HUDEP-2 (cell line): ENCODE measurements around the gene ACP7.

Experiments used
- DNase-seq, 76 experiments: peaks; one replicate each; lab custom pipeline; 2025; ENCODE audit not compliant: unreplicated experiment in 76 of 76; lab: John Stamatoyannopoulos, UW

Gene ACP7

GRCh38 chr19:39145180-39145953, 61.2 kb downstream of the ACP7 start:
- peak in 13 of 76 experiments; percentile 15 to 57 (median 35) for DNase-seq

- DNase-seq, result no peak
Measured at GRCh38 chr19:39146091-39146490, 61.9 kb downstream of the ACP7 start.

- DNase-seq, result no peak
Measured at GRCh38 chr19:39146686-39147450, 62.7 kb downstream of the ACP7 start.

DNA sequence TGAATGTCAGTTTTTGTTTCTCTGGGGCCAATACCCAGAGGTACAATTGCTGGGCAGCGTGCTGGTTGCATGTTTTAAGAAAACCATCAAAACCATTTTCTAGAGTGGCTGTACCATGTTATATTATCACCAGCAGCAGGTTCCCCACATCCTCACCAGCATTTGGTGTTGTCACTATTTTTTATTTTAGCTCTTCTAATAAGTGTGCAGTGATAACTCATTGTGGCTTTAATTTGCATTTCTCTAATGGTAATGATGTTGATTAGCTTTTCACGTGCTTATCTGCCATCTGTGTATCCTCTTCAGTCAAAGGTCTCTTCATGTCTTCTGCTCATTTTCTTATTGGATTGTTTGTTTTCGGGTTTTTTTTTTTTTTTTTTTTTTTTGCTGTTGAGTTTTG, 63.3 kb downstream of the ACP7 start:
- DNase-seq, result no peak

DNA sequence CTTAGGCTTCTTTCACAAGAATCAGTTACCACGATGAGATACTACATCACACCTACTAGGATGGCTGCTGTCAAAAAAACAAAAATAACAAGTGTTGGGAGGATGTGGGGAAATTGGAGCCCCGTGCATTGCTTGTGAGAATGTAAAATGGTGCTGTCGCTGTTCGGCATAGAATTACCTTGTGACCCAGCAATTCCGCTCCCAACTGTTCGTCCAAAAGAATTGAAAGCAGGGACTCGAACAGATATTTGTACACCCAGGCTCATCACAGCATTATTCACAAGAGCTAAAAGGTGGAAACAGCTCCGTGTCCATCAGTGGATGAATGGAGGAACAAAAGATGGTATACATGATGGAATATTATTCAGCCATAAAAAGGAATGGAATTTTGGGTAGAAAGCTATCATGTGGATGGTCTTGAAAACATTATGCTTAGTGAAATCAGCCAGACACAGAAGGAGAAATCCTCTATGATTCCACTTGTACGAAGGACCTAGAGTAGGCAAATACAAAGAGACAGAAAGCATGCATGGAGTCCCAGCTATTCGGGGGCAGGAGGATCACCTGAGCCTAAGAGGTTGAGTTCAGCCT, 64.9 kb downstream of the ACP7 start:
- DNase-seq, result no peak

- DNase-seq, result peak in 17 of 76 experiments; percentile 17 to 65 (median 33)
Measured at GRCh38 chr19:39150235-39150634, 66.1 kb downstream of the ACP7 start.

GRCh38 chr19:39150807-39151600, 66.8 kb downstream of the ACP7 start:
- DNase-seq, result peak in 66 of 76 experiments; percentile 17 to 76 (median 55)

DNA sequence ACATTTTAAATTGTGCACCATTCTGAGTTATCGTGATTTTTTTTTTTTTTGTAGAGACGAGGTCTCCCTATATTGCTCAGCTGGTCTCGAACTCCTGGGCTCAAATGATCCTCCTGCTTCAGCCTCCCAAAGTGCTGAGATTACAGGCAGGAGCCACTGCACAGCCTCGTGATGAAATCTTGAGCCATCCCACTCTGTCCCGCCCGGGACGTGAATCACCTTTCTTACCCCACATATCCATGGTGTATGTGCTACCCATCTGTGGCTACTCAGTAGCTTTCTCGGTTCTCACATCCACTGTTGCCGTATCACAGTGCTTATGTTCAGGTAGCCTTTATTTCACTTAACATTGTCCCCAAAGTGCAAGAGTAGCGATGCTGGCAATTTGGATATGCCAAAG, 67.9 kb downstream of the ACP7 start:
- DNase-seq, result no peak

DNA sequence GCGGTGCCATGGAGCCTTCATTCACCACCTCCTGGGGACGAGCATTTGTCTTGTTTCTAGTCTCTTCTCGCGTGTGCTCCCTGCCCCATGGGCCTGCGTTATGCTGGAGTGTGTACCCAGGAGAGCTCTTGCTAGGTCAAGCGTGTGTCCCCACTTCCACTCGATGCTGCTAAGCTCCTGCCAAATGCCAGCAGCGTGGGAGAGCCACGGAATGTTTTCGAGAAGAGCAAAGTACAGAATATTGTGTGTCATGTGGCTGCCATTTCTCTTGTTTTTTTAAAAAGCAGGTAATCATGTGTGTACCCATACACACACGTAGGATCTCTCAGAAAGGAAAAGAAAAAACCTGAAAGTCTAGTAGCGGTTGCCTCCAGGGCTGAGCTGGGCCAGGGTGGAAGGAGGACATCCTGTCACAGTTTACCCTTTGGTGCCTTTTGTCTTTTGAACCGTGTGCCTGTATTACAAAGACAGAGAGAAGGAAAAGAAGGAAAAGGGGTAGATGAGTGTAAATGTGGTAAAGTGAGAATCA, 70.0 kb downstream of the ACP7 start:
- no peak for DNase-seq

DNA sequence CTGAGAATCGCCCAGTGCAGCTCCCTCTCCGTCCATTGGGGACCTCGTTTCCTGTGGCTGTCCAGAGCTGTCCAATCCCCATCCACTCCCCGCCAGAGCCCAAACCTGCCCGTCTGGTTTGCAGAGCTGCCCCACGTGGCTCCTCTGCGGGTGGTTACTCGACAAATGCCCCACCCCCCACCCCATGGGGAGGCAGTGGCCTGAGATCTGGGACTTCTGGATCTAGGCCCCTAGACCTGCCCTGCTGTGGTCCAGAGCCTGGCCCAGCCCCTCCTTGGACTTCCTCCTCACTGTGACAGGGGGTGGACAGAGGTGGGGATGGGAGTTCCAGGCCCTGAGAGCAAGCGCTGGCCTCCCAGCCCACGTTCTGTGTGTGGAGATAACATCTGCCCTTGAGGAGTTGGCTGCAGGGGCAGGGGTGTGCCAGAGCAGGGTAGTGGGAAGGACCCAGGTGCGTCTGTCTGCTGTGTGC, 70.5 kb downstream of the ACP7 start:
- DNase-seq, result peak in 71 of 76 experiments; percentile 35 to 94 (median 72)

GRCh38 chr19:39155114-39155700, 71.0 kb downstream of the ACP7 start:
- DNase-seq, result peak in 2 of 76 experiments; percentile 46 to 76

- peak in 3 of 76 experiments; percentile 20 to 62 (median 24) for DNase-seq
Measured at GRCh38 chr19:39155741-39156140, 71.6 kb downstream of the ACP7 start.

DNA sequence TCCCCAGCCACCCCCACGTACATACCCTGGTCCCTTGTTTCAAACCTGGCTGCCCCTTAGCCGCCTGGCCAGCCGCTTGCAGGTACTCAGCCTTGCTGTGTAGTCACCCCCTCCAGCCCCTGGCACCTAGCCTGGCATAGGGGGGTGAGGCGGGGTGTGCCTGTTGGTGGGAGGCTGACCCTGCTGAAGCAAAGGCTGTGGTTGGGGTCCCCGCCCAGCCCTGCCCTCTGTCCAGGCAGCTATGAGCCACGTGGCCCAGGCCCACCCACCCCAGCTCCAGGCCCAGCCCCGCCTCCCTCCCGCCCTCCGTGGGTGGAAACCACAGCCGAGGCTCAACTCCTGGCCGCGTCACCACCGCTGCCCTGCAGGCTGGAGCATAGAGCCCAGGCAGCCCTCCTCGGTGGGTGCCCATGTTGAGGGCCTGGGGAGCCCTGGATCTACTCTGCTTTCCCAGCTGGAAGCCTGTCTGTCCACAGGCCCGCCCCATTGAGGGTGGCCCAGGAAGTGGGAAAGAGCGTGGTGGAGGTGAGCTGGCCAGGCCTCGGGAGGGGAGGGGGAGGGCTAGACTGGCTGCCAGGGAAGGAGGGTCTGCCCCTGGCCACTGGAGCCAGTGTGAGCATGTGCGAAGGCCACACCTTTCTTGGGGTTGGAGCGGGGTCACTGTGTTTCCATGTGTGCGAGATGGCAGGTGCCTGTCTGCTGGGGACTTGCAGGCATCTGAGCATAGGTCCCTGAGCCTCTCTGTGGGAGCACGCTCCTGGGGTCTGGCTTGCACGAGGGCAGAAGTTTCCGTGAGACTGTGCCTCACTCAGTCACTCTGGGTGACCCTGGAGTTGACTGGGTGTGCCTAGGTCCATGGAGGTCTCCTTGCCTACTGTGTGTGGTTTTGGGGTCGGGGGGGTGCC, 72.4 kb downstream of the ACP7 start:
- DNase-seq, result peak in 57 of 76 experiments; percentile 25 to 85 (median 59)

DNA sequence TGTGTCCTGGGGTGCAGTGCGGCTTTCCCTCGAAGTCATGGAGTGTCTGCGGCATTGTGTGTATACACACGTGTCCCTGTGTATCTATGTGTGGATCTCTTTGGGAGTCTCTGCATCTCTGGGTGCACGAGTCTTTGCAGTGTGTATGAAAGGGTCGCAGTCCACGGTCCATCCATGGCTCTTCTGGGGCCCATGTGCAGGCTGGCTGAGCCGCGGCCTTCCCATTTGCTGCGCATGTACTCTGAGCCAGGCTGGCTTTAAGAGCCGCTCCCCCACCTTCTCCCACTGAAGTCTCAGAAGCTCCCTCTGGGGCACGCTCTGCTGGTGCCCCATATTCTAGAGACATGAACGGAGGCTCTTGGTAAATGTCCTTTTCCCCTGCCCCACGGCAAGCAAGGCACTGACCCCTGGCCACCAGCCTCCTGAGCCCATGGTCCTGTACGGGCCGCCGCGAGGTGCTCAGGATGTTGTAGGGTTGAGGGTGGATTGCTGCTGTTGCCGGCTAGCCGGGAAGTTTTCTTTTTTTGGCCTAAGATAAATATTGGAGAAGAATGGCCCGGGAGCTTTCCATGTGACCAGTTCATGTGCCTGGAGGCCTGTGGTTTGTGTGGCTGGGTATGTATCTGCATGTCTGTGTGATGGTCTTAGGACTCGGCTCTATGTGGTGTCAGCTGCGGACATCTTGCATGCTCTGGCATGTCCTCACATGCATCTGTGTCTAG, 73.3 kb downstream of the ACP7 start:
- DNase-seq, result no peak

GRCh38 chr19:39157997-39158389, 73.8 kb downstream of the ACP7 start:
- no peak for DNase-seq

DNA sequence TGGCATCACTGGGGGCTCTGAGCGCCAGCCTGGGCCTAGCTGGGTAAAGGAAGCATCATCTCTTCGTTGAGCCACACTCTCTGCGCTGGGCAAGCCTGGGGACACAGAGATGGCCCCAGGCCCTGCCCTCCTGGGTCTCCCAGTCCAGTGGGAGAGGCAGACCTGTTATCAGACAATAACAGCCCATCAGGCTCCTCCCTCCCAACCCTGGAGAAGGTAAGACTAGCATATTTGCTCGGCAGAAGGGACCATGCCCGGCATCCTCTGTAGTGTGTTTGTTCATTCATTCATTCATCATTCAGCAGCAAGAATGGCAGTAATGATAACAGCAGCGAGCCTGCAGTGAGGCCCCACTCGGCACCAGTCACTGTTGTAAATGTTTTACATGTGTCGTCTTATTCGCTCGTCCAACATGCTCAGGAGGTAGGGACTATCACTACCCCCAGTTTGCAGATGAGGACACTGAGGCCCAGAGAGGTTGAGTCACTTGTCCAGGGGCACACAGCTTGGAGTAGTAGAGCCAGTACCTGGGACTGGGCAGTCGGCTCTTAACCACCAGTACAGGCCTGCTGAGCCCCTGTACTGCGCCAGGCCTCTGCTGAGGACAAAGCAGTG, 74.6 kb downstream of the ACP7 start:
- DNase-seq, result peak in 12 of 76 experiments; percentile 14 to 47 (median 20)

DNA sequence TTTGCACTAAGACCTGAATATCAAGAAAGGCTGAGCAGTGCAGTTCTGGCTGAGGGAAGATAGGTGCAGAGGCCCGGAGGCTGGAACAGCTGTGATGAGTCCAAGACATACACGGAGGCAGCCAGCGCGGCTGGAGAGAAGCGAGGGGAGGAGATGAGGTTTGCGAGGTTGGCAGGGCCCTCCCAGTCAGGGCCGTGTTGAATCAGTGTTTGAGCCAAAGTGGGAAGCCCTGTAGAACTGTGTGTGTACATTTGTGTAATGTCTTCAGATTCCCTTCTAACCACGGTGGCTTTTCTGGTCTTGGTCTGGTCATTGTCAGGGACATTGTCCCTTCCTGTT, 76.3 kb downstream of the ACP7 start:
- DNase-seq, result no peak
